GM12864 (cell line): ENCODE results near the gene CSTA.

Source experiments
- DNase-seq: peaks from one replicate; pipeline ENCODE4 v3.0.0-alpha.2; 2011; ENCODE audit warnings: low read depth
- H3K4me3 ChIP-seq: 2 replicates; pipeline ENCODE4 v1.5.1; 2011; ENCODE audit warnings: mild to moderate bottlenecking, low read depth, low read length, control low read depth
- CTCF ChIP-seq: IDR thresholded peaks from 2 replicates; pipeline ENCODE4 v1.5.1; 2011; ENCODE audit warnings: low read depth, mild to moderate bottlenecking, moderate library complexity, low read length, control low read depth, inconsistent platforms; ENCODE audit errors: missing control alignments

The CSTA gene

GRCh38 chr3:122366379-122366749 lies 41.3 kb downstream of the CSTA start:
- no peak overlapping the region for H3K4me3 ChIP-seq
- TF ChIP-seq CTCF = no peak
- DNase-seq = no peak

- TF ChIP-seq CTCF = no peak
- DNase-seq = no peak
- no peak overlapping the region for H3K4me3 ChIP-seq
These were observed 49.0 kb downstream of the CSTA start for GRCh38 chr3:122374034-122374433.

GRCh38 chr3:122377975-122378374 lies 52.9 kb downstream of the CSTA start:
- DNase-seq = no peak

GRCh38 chr3:122382888-122383666 lies 58.0 kb downstream of the CSTA start, which contains the start of gene MIX23:
TSS of gene MIX23 (minus strand) at chr3:122383231. CDS start at chr3:122383224, 7 bp downstream.
- peak within 1 kb of the TSS; percentile 79 for H3K4me3 ChIP-seq
- peak; percentile 51 for DNase-seq
- TF ChIP-seq CTCF = no peak

More at GRCh38 chr3:122377975-122378374, 52.9 kb downstream of the CSTA start:
- no peak for TF ChIP-seq CTCF
- H3K4me3 ChIP-seq = no peak overlapping the region

GRCh38 chr3:122383771-122384697 lies 59.0 kb downstream of the CSTA start, which contains the start of gene FAM162A:
TSS of gene FAM162A (plus strand) at chr3:122384182. CDS start at chr3:122384266, 84 bp downstream.
- peak within 1 kb of the TSS; percentile 79 for H3K4me3 ChIP-seq
- TF ChIP-seq CTCF = peak; percentile 61
- peak; percentile 80 for DNase-seq

- no peak for TF ChIP-seq CTCF
- no peak for DNase-seq
- H3K4me3 ChIP-seq = no peak overlapping the region
These were observed 62.7 kb downstream of the CSTA start for GRCh38 chr3:122387709-122388108.
